GM19372 (cell line): ENCODE results near the gene LTF.

Experiments used
- ATAC-seq: cut with Tn5 transposase; IDR thresholded peaks from one replicate; pipeline ENCODE4 v1.9.1; 2021; ENCODE audit warnings: mild to moderate bottlenecking, low read depth, moderate library complexity; ENCODE audit not compliant: unreplicated experiment

The LTF gene

DNA sequence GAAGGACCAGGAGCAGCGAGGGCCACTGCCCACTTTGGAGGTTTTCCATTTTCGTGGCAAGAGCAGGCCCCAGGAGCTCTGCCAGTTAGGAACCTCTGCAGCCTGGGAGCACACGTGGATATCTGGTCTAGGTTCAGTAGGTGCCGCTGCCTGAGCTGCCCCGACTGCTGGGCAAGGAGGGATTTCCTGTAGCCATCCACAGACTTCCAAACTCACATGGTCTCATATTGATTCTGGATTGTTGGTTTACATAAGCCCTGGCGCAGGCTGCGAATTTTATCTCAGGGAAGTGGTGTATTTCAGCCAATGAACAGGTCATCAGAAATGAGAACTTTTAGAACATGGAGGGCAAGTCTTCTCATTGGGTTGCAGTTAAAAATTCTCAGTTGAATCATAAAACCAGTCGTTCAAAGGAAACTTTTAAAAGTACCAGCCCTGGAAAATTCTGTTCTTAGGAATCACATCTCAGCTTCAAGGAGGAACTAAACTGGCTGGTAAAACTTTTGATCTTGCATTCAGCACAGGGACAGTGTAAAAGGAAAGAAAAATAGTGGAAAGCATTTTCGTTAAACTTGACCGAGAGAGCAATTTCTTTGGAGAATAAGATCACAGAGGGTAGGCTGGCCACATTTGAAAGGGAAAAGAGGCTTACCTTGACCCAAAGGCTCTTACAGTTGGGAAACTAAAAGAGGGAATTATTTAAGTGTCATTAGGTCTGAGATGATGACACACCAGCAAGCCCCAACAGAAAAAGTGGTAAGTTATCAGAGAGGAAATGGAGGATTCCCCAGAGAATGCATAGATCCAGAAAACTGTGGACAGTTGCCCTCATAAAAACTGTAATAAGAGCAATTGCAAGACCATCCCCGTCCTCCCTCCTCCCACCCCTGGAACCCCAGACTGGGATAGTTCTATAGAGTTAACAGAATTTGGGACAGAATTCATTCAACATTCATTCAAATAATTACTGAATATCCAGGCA lies 26.7 kb upstream of the LTF start:
- no peak for ATAC-seq

DNA sequence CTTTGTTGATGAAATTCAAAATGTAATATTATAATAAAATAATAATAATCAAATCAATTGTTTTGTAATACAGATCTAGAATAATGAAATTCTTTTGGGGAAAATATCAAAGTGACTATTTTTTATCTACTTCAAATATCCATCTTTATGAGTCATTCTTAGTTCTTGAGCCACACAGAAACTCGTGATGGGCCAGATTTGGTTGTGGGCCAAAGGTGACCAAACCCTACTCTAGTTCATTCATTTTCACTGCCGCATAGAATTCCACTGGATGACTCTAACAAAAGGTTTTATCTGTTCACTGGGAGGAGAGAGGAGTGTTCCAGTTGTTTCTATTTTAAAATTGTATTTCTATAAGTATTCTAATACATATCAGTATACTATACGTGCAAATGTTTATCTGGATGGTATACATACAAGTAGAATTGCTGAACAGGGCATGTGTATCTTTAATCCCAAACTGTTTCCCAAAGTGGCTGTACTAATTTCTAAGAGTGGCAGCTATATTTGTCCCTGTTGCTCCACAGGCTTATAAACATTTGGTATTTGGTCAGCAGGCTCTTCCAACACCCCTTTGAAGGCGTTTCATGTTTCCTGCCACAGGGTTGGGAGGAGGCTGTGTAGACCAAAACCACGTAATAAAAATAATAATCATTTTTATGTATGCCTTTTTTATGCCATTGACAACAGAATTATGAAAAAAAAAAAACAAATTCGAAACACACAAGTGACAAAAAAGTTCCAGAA lies 25.8 kb upstream of the LTF start:
- no peak for ATAC-seq

DNA sequence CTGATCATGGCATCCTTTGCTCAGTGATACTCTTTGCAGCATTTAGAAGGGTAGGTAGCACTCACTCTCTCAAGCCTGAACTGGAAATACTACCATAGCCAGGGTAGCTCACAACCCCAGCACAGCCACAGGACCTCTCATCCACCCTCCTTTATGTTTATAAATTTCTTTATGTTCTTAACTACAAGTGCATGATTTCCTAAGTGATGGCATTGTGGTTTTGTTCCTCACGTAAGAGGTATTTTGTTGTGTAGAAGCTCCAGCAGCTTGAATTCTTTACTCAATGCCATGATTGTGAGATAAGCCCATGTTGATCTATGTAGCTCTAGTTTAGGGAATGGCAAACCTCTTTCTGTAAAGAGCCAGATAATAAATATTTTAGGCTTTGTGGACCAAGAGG lies 25.2 kb upstream of the LTF start:
- ATAC-seq, result no peak

DNA sequence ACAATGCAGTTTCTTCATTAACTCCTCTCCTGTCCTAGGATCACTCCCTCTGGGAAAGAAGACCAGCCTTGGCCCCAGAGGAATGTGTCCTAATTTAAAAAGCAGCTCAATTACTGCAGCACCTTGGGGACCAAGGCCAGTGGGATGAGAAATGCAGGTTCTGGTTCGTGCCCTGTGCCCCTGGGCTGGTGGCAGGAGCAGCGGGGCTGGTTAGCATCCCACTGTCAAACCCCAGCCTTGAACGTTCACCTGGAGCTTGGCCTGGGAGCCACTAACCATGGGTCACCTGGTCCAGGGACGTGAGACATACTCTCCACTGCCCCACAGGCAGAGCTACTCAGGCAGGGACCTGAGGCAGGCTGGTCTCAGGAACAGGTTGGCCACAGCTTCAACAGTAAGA lies 24.7 kb upstream of the LTF start:
- no peak for ATAC-seq

DNA sequence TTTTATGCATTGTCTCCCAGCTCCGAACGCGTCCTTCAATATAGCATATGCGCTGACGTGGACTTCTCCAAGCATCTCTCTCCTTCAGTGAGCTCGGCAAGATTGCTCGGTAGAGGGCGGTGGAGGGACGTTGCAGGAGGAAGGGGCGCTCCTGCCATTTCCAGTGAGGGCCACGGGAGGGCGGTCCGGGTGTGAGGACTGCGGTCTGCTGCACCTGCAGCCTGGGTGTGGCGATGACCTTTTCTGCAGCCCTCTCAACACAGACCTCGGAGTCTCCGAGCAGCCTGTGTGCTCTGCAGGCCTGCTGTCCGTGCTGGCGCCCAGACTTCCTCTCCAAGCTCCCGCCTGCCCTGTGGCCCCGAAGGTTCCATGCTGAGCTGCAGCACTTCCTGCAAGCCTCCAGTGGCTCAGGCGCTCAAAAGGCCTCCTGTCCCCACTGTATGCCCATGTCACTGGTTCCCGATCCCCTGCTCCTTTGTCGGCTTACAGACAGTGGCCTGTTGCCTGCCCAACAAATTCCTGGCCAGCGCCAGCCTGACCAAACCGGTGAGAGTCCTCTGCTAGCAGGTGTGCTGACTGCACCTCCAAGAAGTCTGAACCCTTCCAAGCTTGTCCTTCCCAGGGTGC lies 24.1 kb upstream of the LTF start:
- ATAC-seq, result peak; percentile 89

DNA sequence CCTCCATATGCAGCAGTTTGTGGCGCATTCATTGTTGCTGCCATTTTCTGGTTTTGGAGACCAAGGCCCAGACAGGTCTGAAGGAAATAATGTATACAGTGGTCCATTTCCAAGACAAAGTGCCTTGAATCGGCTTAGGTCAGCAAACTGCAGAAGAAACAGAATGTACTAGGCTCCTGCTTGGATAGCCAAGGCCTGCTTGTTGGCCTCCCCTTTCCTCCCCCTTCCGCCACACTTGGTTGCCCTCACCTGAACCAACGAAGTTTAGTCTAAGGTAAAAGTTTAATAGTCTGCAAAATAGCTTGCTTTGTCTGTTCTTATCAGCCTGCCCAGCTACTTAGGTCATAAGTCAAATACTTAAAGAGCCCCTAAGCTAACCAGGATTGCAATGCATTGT lies 21.1 kb upstream of the LTF start:
- ATAC-seq, result no peak

DNA sequence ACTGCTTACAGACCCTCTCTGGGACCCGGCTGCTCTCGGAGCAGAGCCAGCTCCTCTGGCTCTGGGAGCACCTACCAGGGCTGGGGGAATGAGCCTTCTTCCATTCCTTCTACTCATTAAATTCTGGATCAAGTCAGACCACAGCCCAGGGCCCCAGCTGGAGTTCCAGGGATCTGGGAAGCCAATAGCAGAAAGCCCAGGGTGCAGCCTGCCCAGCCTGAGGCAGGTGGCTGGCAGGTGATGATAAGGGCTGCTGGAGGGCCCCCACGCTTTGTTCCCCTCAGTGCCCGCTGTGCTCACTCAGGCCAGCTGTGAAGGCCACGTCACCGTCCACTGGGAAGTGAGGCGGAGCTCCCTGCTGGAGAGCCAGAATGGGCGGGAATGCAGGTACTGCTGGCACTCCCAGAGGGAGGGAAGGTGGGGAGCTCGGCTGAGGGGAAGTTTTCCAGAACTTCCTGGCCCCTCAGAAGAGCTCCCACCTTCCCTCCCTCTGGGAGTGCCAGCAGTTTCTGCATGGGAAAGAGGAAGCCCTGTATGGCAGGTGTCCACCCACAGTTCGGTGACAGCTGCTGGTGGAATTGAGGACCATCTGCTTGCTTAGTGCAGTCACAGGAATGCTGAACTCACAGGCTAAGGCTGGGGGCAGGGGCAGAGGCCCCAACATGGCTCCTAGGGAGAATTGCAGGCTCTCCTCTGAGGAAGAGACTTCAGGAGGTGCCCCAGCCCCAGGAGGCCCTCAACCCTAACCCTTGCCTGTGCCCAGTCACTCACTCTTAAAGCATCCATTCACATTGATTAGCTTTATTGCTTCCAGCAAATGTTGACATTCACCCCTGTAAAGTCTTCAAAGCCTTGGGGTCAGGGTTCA lies 20.4 kb upstream of the LTF start:
- no peak for ATAC-seq

DNA sequence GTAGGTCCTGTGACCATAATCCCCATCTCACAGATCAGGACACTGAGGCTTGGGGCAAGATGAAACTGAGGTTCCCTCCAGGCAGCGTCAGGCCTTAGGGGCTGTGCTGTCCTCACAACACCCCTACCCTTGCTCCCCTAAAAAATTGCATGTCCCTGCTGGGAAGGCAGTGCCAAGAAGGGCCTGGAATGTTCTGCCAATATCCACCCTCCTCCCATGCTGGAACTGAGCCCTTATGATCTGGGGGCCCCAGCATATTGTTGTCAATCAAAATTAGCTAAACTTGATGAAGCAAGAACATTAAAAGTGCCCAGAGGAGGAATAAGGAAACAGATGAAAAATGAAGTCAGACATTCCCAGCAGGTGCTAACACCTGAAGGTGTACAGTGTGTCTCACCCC lies 19.7 kb upstream of the LTF start:
- no peak for ATAC-seq

DNA sequence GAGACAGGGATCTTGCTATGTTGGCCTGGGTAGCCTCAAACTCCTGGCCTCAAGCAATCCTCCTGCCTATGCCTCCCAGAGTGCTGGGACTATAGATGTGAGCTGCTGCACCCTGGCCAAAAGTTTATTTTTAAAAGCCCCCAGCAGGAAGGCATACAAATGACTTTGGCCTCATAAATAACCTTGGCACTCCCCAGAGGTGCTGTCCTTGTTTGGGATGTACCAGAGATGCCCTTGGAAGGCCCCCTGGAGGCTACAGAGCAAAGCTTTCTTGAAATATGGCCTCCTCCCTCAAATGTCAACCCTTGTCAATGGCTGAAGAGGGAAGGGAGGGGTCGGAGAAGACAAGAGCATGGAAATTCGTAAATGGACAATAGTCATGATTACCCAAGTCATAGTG lies 19.1 kb upstream of the LTF start:
- no peak for ATAC-seq

DNA sequence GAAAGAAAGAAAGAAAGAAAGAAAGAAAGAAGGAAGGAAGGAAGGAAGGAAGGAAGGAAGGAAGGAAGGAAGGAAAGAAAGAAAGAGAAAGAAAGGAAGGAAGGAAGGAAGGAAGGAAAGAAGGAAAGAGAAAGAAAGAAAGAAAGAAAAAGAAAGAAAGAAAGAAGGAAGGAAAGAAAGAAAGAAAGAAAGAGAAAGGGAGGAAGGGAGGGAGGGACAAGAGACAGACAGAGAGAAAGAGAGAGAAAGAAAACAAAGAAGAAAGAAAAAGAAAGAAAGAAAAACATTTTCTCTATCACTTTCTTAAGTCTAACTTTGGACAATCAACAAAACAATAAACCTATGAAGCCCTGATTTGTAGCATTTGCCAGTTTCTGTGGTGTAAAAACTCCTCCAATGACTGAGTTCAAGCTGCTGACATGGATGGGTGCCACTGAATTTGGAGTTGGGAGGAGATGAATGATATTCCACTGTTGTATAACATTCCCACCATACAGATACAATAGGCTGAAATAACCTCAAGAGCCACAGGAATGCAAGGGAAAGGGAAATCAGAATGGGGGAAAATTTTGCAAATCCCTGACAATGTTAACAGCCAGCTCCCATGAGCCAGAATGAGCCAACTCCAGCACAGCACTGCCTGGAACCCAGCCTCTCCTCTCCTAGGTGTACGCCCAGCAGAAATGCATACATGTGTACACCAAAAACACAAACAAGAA lies 18.1 kb upstream of the LTF start:
- no peak for ATAC-seq

DNA sequence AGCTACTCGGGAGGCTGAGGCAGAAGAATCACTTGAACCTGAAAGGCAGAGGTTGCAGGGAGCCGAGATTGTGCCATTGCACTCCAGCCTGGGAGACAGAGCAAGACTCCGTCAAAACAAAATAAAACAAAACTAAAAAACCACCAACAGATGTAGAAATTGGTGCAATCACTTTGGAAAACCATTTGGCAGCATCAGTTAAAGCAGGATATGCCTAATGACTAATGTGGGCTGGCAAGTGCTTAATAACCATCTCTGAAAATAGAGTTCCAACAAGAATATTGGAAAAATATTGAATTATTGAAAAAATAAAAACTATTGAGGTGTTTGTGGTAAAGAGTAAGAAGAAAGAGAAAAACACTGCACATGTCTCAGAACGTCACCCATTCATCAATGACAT lies 16.9 kb upstream of the LTF start:
- no peak for ATAC-seq

DNA sequence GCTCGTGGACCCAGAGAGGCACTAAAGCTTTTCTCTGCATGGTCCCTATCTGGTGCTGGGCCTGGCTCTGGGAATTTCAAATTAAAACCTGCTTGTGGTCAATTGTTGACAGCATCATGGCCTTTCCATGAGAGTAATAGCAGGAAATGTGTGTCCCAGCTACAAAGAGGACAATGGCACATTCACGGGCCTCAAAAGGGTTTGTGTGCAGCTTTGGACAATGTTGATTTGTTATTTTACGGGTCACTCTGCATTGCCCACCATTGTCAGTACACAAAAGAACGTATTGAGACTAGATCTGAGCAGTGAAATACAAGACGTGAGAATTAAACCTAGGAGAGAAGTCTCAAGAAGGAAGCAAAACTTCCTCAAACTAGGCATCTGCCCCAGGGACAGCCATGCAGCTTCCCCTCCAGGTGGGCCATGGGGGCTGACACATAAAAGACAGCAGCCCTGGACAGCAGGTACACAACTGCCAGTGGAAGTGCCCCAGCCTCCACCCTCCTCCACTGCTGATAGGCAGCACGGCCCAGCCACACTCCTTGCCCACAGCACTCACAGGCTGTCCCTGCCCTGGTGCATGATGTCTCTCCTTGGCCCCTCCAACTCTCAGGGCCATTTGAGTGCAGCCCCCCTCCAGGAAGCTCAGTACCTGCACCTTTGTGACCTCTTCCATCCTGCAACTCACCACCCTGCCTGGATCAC lies 15.9 kb upstream of the LTF start:
- no peak for ATAC-seq

DNA sequence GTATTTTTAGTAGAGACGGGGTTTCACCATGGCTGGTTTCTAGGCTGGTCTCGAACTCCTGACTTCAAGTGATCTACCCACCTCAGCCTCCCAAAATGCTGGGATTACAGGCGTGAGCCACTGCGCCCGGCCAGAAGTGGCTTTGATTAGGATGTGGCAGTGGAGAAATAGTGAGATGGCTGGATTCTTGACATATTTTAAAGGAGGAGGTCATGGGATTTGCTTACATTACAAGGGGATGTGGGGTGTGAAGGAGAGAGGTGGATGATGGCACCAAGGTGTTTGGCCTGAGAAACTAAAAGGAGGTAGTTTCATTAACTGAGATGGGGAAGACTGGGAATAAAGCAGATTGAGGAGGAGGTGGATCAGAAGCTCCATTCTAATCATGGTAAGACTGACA lies 15.0 kb upstream of the LTF start:
- no peak for ATAC-seq

DNA sequence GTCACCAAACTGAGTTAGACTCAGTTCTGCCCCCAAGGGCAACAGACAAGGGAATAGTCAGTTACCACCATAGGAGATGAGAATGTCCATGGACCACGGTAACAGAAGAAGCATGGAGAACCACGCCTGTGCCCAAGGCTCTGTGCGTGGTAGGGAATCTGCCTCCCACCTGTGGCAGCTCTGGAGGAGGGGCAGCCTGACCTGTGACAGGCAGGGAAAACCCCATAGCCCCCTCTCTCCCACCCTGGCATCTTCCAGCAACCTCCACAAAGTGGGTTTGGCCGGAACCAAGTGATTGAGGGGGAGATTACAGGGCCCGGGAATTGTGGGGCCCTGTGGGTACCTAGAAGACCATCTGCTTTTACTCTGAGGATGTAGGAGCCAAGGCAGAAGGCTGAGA lies 14.3 kb upstream of the LTF start:
- ATAC-seq, result no peak

DNA sequence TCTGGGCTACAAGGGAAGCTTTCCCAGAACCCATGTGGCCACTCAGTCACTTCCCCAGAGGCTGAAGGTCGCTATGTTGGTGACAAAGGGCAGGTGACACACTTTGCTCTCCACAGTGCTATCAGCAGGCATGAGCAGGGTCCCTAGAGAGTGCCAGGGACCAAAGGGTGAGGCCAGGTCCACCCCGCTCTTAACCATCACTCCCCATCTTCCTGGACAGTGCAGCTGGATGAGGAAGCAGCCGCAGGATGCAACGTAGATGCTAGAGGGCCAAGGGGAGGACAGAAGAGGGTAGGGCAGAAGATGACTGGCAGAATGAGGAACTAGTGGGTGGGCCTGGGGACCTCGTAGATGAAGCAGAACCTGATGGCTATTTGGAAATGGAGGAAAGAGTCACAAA lies 13.6 kb upstream of the LTF start:
- ATAC-seq, result no peak

DNA sequence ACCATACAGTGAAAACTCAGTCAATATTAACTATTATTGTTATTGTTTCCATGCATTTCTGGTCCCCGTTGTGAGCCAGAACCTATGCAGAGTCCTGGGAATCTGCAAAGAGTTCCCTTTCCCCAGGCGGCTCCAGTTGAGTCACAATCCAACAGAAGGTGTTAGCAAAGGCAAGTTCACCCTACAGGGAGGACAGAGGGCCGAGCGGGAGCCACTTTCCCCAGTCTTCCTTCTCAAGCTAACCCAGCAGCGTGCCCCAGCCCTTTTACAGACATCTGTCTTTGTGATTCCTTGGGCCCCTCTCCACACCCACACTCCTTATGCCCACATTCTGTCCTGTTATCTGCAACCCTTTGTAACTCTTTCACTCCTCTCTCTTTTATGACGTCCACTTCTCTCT lies 13.1 kb upstream of the LTF start:
- ATAC-seq, result no peak

DNA sequence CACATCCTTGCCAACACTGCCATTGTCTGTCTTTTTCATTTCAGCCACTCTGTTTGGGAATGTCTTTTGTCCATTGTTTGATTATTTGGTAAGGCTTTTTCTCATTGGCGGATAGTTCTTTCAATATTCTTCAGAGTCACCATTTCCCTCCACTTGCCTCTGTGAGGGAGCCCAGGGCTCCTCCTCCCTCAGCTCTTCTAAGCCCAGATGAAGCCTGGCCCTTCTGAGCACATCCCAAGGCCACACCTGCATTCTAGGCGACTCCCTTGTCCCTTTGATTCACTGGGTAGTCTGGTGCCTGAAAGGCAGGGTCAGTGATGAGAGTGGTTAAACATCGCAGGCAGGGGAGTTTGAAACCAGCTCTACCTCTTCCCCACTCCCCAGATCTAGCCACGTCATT lies 12.4 kb upstream of the LTF start:
- ATAC-seq, result no peak

DNA sequence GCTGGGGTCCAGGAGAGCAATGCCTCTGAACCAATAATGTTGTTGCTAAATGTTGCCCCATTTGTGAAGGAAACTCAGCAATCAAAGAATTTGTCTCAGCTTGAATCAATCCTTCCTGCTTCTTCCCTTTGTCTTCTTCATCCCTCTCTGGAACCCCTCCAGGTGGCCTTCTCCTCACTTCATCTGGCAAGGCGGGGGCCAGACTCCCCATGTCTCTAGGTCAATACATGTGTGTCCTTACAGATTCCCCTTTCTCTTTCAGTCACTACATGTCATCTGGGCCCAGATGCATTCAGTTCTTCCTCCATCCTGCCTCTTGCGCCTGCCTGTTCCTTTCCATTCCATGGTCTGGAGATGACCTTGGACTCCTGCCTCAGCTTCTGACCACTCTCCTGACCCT lies 8.0 kb upstream of the LTF start:
- ATAC-seq, result no peak

DNA sequence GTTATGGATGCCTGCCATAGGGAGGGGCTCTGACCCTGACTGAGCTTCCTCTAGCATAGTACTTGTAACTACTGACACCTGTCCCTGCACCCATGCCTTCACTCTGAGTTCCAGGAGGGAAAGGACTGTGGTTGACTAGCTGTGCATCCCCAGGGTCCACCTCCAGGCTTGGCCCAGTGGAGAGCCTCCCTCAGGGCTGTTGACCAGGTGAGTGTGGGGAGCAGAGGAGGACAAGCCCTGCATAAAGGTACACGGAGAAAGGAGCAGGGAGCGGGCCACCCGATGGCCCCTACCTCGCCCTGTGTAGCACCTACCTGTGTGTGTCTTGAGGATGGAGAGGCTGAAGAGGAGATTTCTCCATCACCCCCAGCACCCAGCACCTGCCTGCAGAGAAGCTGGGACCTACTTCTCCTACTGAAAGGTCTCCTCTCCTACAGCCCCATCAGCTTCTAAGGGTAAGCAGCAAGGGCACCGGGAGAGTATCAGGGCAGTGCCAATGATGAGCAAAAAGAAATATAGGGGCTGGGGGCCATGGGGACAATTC lies 6.7 kb upstream of the LTF start:
- ATAC-seq, result no peak
